Measurements from ENCODE around the gene ATP5IF1.

Gene ATP5IF1

GRCh38 chr1:28195780-28196179 lies 40.1 kb upstream of the ATP5IF1 start:
- H3K9me3 ChIP-seq, result no peaks in the 10 kb centered on the region
- H3K27me3 ChIP-seq, result no peaks in the 10 kb centered on the region
- no peak overlapping the region for H3K27ac ChIP-seq
- H3K4me1 ChIP-seq (ENCODE audit: control insufficient read depth in 1 of 2, insufficient read depth in 1 of 2, low read depth in 1 of 2, low read length in 1 of 2), result peaks cover 28 to 30% of the 10 kb centered on the region in 2 experiments
- H3K36me3 ChIP-seq, result peaks cover 14% of the 10 kb centered on the region
- TF ChIP-seq CTCF (IDR thresholded peaks at IDR 0.05), result no peak
- H3K4me3 ChIP-seq (ENCODE audit: low read depth in 1 of 2, low read length in 1 of 2), result no peak overlapping the region

- Histone ChIP-seq H3K27me3 (no peaks in the 10 kb centered on the region), H3K9me3 (no peaks in the 10 kb centered on the region), H3K4me1 (ENCODE audit: control insufficient read depth in 1 of 2, insufficient read depth in 1 of 2, low read depth in 1 of 2, low read length in 1 of 2) (peaks cover 24 to 27% of the 10 kb centered on the region in 2 experiments), H3K36me3 (peaks cover 20% of the 10 kb centered on the region), H3K27ac (no peak overlapping the region), H3K4me3 (ENCODE audit: low read depth in 1 of 2, low read length in 1 of 2) (no peak overlapping the region)
- no peak for TF ChIP-seq CTCF (IDR thresholded peaks at IDR 0.05)
These were observed 39.6 kb upstream of the ATP5IF1 start for GRCh38 chr1:28196330-28196729.

- H3K27me3 ChIP-seq, result no peaks in the 10 kb centered on the region
- no peaks in the 10 kb centered on the region for H3K9me3 ChIP-seq
- H3K27ac ChIP-seq, result no peak overlapping the region
- H3K36me3 ChIP-seq, result peaks cover 24% of the 10 kb centered on the region
- H3K4me3 ChIP-seq (ENCODE audit: low read depth in 1 of 2, low read length in 1 of 2), result no peak overlapping the region
- TF ChIP-seq CTCF (IDR thresholded peaks at IDR 0.05), result no peak
- peaks cover 24 to 27% of the 10 kb centered on the region in 2 experiments for H3K4me1 ChIP-seq (ENCODE audit: control insufficient read depth in 1 of 2, insufficient read depth in 1 of 2, low read depth in 1 of 2, low read length in 1 of 2)
These were observed 38.1 kb upstream of the ATP5IF1 start for GRCh38 chr1:28197682-28198415.

- H3K36me3 ChIP-seq, result peaks cover 42% of the 10 kb centered on the region
- peak overlapping the region; percentile 66 for H3K27ac ChIP-seq
- H3K4me1 ChIP-seq (ENCODE audit: control insufficient read depth in 1 of 2, insufficient read depth in 1 of 2, low read depth in 1 of 2, low read length in 1 of 2), result peaks cover 24 to 27% of the 10 kb centered on the region in 2 experiments
- H3K27me3 ChIP-seq, result no peaks in the 10 kb centered on the region
- H3K4me3 ChIP-seq (ENCODE audit: low read depth in 1 of 2, low read length in 1 of 2), result no peak overlapping the region
- no peak for TF ChIP-seq CTCF (IDR thresholded peaks at IDR 0.05)
- no peaks in the 10 kb centered on the region for H3K9me3 ChIP-seq
These were observed 36.3 kb upstream of the ATP5IF1 start for GRCh38 chr1:28199328-28200233.

- no peak for TF ChIP-seq CTCF (IDR thresholded peaks at IDR 0.05)
- no peaks in the 10 kb centered on the region for H3K9me3 ChIP-seq
- no peaks in the 10 kb centered on the region for H3K27me3 ChIP-seq
- H3K36me3 ChIP-seq, result peaks cover 43% of the 10 kb centered on the region
- H3K4me1 ChIP-seq (ENCODE audit: control insufficient read depth in 1 of 2, insufficient read depth in 1 of 2, low read depth in 1 of 2, low read length in 1 of 2), result peaks cover 24 to 27% of the 10 kb centered on the region in 2 experiments
- H3K4me3 ChIP-seq (ENCODE audit: low read depth in 1 of 2, low read length in 1 of 2), result no peak overlapping the region
- H3K27ac ChIP-seq, result peak overlapping the region; percentile 66
These were observed 35.6 kb upstream of the ATP5IF1 start for GRCh38 chr1:28200234-28200873.

Data from neutrophil (primary cell).